ENCODE measurements around the gene UNKL.

Gene UNKL

DNA sequence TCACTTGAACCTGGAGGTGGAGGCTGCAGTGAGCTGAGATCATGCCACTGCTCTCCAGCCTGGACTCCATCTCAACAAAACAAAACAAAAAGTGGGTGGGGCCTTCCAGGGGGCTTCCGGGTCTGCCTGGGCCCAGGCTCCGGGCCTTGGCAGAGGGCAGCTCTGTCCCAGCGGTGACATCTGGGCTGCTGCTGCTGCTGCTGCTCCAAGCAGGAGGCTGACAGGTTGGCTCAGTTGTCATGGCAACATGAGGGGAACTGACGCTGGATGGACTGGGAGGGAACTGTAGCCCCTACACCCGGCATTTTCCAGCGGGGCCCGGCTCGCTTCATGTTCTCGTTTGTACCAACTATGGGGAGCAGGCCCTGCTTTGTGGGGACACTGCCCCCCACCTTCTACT, 77.0 kb downstream of the UNKL start:
- TF ChIP-seq, protein P1, sequence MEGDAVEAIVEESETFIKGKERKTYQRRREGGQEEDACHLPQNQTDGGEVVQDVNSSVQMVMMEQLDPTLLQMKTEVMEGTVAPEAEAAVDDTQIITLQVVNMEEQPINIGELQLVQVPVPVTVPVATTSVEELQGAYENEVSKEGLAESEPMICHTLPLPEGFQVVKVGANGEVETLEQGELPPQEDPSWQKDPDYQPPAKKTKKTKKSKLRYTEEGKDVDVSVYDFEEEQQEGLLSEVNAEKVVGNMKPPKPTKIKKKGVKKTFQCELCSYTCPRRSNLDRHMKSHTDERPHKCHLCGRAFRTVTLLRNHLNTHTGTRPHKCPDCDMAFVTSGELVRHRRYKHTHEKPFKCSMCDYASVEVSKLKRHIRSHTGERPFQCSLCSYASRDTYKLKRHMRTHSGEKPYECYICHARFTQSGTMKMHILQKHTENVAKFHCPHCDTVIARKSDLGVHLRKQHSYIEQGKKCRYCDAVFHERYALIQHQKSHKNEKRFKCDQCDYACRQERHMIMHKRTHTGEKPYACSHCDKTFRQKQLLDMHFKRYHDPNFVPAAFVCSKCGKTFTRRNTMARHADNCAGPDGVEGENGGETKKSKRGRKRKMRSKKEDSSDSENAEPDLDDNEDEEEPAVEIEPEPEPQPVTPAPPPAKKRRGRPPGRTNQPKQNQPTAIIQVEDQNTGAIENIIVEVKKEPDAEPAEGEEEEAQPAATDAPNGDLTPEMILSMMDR (IDR thresholded peaks at IDR 0.05), result no peak

DNA sequence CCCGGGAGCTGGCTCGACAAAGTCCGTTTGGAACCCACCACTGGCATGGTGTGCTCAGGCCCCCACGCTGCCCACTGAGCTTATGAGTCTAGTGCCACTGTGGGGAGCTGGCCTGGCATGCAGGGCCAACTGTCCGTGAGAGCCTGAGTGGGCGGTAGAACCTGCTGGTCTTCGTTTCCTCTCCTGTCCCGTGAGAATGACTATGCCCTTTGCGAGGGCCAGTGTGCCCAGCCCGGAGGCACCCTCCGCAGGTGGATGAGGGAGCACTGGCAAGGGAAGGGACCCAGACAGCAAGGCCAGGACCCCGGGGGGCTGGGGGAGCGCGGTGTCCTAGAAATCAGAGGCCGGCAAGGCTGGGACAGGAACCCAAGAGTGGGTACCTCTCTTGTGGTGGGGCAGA, 77.9 kb downstream of the UNKL start:
- TF ChIP-seq, protein P1 (IDR thresholded peaks at IDR 0.05), result no peak

DNA sequence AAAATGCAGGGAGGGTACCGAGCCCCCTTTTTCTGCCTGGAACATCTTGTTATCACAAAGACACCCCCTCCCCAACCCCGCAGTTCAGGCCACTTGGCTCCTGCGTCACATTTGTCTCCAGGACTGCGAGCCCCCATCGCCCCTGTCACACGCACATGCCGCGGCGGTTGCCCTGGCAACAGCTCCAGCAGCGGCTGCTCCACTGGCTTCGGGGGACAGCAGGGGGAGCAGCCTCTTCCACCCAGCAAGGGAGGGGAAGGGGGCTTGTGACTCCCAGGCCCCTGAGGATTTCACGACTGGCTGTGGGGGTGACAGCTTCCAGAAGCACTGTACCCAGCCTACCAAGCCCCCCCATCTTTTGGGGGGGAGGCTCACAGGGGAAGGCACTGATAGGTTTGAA, 78.5 kb downstream of the UNKL start:
- TF ChIP-seq, protein P1 (IDR thresholded peaks at IDR 0.05), result no peak

DNA sequence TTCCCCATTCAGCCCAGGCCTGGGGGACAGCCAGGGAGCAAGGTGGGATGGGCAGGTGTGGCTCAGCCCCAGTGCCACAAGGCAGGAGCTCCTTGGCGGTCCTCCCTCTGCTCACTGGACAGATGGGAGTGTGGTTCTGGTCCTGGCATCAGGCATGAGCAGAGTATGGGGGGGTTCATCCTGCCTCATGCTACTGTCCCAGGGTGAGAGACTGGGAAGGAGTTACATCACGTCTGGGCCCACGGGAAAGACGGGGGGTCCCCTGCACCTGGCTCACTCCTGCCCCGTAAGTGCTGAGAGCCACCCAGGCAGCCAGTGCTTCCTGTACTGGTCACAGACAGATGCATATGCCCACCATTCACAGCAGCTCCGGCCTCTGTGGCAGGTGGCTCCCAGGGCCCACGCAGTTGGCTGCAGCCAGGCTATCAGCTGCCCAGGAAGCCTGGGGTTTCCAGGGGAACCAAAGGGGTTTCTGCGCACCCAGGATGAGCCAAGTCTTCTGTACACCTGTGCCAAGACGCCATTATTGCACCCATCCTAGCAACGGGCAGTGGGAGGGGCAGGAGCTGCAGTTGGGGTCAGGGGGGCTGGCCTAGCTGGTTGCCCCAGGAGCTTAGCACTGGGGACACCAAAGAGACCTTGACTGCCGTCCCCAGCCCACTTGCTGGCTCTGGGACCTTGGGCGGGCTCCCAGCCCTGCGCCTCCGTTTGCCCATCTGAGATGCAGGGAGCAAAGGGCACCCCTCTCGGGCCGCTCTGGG, 79.1 kb downstream of the UNKL start:
- TF ChIP-seq, protein P1 (IDR thresholded peaks at IDR 0.05), result no peak

DNA sequence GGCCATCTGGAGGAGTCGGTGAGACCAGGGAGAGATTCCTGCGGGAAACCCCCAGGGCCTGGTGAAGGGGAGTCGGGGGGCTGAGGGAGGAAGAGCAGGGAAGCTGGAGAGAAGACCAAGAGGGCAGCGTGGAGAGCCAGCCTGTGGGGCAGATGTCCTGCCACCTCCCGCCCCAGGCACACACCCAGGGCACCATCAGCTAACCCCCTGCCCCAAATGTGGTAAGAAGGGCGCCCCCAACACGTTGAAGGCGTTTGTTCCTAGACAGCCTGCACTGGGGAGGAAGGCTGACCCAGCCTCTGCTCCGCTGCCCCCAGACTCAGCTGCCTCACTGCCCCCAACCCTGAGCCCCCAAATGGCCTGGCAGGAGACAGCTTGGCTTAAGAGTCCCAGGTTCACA, 79.8 kb downstream of the UNKL start:
- TF ChIP-seq, protein P1 (IDR thresholded peaks at IDR 0.05), result no peak

DNA sequence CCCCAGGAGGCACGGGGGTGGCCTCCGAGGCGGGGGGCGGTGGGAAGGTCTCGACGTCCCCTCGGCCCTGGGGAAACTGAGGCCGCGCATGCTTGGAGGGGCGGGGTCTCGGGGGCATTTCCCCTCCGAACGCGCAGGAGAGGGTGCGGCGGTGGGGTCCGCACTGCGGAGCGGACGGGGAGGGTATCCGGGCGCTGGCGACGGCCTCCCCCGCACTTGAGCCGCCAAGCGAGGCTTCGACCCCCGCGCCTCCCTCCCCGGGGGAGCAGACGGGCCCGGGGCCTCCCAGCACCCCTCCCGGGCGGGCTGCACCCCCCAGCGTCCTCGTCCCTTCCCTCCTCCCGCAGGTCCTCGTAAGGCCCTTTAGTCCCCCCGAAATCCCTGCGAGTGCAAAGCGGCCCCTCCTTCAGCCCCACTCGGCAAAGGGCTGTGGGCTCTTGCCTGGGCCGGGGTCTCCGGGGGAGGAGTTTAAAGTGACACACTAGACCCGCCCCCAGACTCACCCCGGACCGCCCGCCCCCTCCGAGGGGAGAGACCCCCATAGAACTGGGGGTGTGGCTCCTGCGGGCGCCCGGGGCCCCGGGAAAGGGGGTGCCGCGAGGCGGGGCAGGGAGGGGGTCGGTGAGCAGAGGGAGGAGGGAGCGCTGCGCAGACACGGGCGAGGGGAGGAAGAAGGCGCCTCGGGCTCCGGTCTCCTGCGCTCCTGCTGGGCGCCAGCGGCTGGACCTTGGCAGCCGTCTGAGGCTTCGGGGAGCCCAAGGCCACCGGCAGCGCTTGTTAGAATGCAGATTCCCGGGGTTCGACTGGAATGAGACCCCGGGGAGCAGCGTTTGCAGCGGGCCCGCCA, 80.4 kb downstream of the UNKL start:
- TF ChIP-seq, protein P1 (IDR thresholded peaks at IDR 0.05), result no peak

DNA sequence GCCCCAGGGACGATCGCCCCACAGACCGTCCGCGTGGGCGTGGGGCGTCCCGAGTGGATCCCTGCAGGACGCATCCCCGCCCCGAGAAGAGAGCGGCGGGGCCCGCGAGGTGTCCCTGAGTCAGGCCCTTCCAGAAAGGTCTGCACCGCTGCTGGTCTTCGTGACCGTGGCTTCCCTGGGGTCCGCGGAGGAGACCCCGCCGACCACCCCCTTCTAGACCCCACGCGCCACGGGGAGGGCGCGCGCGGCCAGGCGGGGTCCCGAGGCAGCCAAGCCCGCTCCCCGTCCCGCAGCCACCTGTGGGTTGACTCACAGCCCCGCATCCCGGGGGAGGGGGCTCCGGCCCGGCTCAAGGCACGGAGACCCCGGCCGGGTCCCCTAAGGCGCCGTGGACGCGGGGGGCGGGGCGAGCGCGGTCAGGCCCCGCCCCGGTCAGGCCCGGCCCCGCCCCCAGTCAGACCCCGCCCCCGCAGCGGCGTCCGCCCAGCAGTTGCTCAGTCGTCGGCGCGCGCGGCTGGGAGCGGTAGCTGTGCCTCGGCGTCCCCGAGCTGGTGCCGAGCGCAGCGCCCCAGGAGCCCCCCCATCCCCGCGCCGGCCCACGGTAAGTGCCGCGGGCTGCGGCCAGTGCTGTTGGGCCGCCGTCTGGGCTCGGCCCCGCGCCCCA, 81.2 kb downstream of the UNKL start, which contains the start of gene BAIAP3:
BAIAP3 (plus strand) TSS at position 497 of the 664 bp plus-strand sequence. CDS start 4,905 bp downstream, outside the sequence.
- TF ChIP-seq, protein P1 (IDR thresholded peaks at IDR 0.05), result no peak
